Mesothelial cell of epicardium (in vitro differentiated cells): ENCODE measurements around the gene NR3C1. TPM values are rescaled to one million over a fixed set of nuclear protein-coding genes. Genes with fewer than 3 reads are reported as not detected.

Experiments
- DNase-seq, 2 experiments: peaks; one replicate each; pipeline ENCODE4 v3.0.0; 2021; ENCODE audit warnings: low spot score in 2 of 2; ENCODE audit not compliant: unreplicated experiment in 2 of 2
- H3K27ac Mint-ChIP-seq: 2 replicates; pipeline ENCODE4 v1.8.0; 2021; ENCODE audit warnings: mixed read lengths
- H3K27me3 Mint-ChIP-seq: 2 replicates; pipeline ENCODE4 v1.8.0; 2021; ENCODE audit warnings: low read depth, mixed read lengths
- H3K36me3 Mint-ChIP-seq: 2 replicates; pipeline ENCODE4 v1.8.0; 2021; ENCODE audit warnings: mixed read lengths
- H3K4me1 Mint-ChIP-seq: 2 replicates; pipeline ENCODE4 v1.8.0; 2021; ENCODE audit warnings: mixed read lengths
- H3K4me3 Mint-ChIP-seq: 2 replicates; pipeline ENCODE4 v1.8.0; 2021; ENCODE audit warnings: mild to moderate bottlenecking, moderate library complexity, mixed read lengths
- H3K9me3 Mint-ChIP-seq: 2 replicates; pipeline ENCODE4 v1.8.0; 2021; ENCODE audit warnings: mixed read lengths
- CTCF ChIP-seq: fragments of 200-600 bp; sonication (generic); IDR thresholded peaks from one replicate; pipeline ENCODE4 v1.5.0; 2021; ENCODE audit warnings: antibody characterized with exemption; ENCODE audit not compliant: unreplicated experiment
- total RNA-seq: library from RNA; stranded (reverse); gene quantifications from 3 replicates; pipeline ENCODE4 v1.2.1, GENCODE V29; 2021

NR3C1 gene
- total RNA-seq, 1 donor from 2014 or later, result 29.2 TPM

GRCh38 chr5:143412661-143413342 is 9.3 kb upstream of the NR3C1 start:
- H3K4me1 Mint-ChIP-seq, result peaks cover 13% of the 10 kb centered on the region
- H3K4me3 Mint-ChIP-seq, result no peak overlapping the region
- H3K36me3 Mint-ChIP-seq, result no peaks in the 10 kb centered on the region
- H3K27ac Mint-ChIP-seq, result no peak overlapping the region
- no peak for DNase-seq
- H3K9me3 Mint-ChIP-seq, result no peaks in the 10 kb centered on the region
- peaks cover 2% of the 10 kb centered on the region for H3K27me3 Mint-ChIP-seq
- no peak for TF ChIP-seq CTCF

- DNase-seq, result no peak
- no peak for TF ChIP-seq CTCF
- Mint-ChIP-seq H3K9me3 (no peaks in the 10 kb centered on the region), H3K27ac (no peak overlapping the region), H3K4me1 (peaks cover 9% of the 10 kb centered on the region), H3K36me3 (no peaks in the 10 kb centered on the region), H3K4me3 (no peak overlapping the region), H3K27me3 (peaks cover 2% of the 10 kb centered on the region)
These were observed 6.4 kb upstream of the NR3C1 start for GRCh38 chr5:143409926-143410325.

- Mint-ChIP-seq H3K27ac (no peak overlapping the region), H3K27me3 (peaks cover 6% of the 10 kb centered on the region), H3K4me1 (peaks cover 10% of the 10 kb centered on the region), H3K4me3 (peak overlapping the region; percentile 49), H3K9me3 (no peaks in the 10 kb centered on the region), H3K36me3 (no peaks in the 10 kb centered on the region)
- no peak for TF ChIP-seq CTCF
- DNase-seq, result no peak
These were observed 2.9 kb upstream of the NR3C1 start for GRCh38 chr5:143406408-143406807.

GRCh38 chr5:143405849-143406098 is 2.3 kb upstream of the NR3C1 start:
- H3K4me1 Mint-ChIP-seq, result peaks cover 15% of the 10 kb centered on the region
- TF ChIP-seq CTCF, result no peak
- H3K27ac Mint-ChIP-seq, result peak overlapping the region; percentile 99
- peaks cover 10% of the 10 kb centered on the region for H3K27me3 Mint-ChIP-seq
- H3K9me3 Mint-ChIP-seq, result no peaks in the 10 kb centered on the region
- H3K4me3 Mint-ChIP-seq, result peak overlapping the region; percentile 88
- DNase-seq, result no peak
- H3K36me3 Mint-ChIP-seq, result no peaks in the 10 kb centered on the region

GRCh38 chr5:143405063-143405848 is 1.8 kb upstream of the NR3C1 start:
- H3K9me3 Mint-ChIP-seq, result no peaks in the 10 kb centered on the region
- peak overlapping the region; percentile 99 for H3K27ac Mint-ChIP-seq
- H3K4me1 Mint-ChIP-seq, result peaks cover 21% of the 10 kb centered on the region
- TF ChIP-seq CTCF, result peak; percentile 17
- peaks cover 5% of the 10 kb centered on the region for H3K36me3 Mint-ChIP-seq
- H3K4me3 Mint-ChIP-seq, result peak overlapping the region; percentile 88
- H3K27me3 Mint-ChIP-seq, result peaks cover 16% of the 10 kb centered on the region
- peak; percentile 77 to 89 for DNase-seq
